ENCODE measurements around the gene TEPSIN. TPM values are rescaled to one million over a fixed set of nuclear protein-coding genes. Genes with fewer than 3 reads are reported as not detected.

The TEPSIN gene
- total RNA-seq, 6 donors from 2014 or later, result 33.1 to 141 (median 49.7) TPM

DNA sequence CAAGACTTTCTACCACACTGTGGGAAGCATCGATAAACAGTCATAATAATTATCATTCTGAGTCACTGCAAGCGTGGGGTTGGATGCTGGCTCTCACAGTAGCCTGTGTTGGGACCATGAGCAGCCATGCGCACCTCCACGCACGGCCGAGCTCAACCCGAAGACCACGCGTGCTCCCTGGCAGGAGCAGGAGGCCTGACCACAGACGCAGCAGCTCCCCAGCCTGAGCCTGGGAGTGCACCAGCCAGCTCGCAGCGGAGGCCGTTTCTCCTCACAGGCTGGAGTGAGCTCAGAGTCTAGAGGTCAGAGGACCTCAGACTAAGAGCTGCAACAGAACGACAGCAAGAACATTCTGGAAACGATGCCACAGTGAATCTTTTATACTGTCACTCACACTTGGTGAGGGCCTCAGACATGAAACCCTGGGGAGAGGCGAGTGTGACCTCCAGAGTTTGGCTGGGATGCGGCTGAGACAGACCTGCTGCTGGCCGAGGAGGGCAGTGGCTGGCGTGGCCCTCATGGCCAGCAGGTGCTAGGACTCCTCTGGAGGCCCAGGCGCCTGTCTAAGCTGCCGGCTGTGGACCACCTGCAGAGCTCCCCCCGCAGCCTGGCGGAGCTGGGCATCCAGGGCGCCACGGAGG, 6.3 kb upstream of the TEPSIN start:
- WGBS, 2 donors, result 86 to 88% methylated on average over 4 to 25 of the region's 25 CpGs
- Histone ChIP-seq H3K27me3 (no peaks in the 10 kb centered on the region), H3K4me3 (no peak overlapping the region), H3K36me3 (peaks cover 0 to 23% (median 9%) of the 10 kb centered on the region in 4 donors), H3K4me1 (peaks cover 2 to 19% (median 5%) of the 10 kb centered on the region in 4 donors), H3K9me3 (no peaks in the 10 kb centered on the region), H3K27ac (no peak overlapping the region)
- DNase-seq, result peak in 1 of 2 donors; percentile 67
- TF ChIP-seq, protein P1, sequence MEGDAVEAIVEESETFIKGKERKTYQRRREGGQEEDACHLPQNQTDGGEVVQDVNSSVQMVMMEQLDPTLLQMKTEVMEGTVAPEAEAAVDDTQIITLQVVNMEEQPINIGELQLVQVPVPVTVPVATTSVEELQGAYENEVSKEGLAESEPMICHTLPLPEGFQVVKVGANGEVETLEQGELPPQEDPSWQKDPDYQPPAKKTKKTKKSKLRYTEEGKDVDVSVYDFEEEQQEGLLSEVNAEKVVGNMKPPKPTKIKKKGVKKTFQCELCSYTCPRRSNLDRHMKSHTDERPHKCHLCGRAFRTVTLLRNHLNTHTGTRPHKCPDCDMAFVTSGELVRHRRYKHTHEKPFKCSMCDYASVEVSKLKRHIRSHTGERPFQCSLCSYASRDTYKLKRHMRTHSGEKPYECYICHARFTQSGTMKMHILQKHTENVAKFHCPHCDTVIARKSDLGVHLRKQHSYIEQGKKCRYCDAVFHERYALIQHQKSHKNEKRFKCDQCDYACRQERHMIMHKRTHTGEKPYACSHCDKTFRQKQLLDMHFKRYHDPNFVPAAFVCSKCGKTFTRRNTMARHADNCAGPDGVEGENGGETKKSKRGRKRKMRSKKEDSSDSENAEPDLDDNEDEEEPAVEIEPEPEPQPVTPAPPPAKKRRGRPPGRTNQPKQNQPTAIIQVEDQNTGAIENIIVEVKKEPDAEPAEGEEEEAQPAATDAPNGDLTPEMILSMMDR (IDR thresholded peaks at IDR 0.05), result no peak
- TF ChIP-seq EP300 (IDR thresholded peaks at IDR 0.05) (no peak), POLR2AphosphoS5 (IDR thresholded peaks at IDR 0.05) (no peak), POLR2A (IDR thresholded peaks at IDR 0.05) (no peak)
- no peak for ATAC-seq (ENCODE audit: low FRiP score in 2 of 2)

DNA sequence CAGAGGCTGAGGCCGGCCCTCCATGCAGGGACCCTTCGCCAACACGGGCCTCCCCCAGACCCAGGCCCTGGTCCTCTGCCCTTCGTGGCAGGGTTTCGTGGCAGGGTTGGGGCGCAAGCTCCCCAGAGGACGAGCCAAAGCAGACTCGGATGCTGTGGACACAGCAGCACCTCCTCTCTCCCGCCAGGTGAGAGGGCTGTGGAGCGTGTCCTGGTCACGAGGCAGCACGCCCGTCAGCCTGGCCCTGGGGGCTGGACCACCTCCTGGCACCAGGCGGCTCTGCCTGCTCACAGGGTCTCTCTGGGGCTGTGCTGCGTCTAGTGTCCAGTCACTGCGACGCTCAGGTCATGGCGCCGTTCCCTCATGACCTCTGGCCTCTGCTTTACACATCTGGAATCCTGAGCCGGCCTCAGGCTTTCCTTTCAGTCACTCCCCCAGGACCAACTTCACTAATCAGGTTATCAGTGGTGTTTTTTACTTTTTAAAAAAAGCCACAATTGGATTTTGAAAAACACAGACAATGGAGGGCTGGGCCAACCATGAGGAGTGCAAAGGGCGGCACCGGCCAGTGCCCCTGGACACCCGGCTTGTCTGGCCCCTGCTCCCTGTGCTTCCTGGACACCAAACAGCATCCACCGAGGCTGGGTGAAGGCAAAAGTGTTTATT, 5.6 kb upstream of the TEPSIN start:
- no peak overlapping the region for H3K4me3 ChIP-seq
- peaks cover 8 to 25% (median 10%) of the 10 kb centered on the region in 4 donors for H3K4me1 ChIP-seq
- H3K36me3 ChIP-seq, result peaks cover 0 to 16% (median 5%) of the 10 kb centered on the region in 4 donors
- ATAC-seq (ENCODE audit: low FRiP score in 2 of 2), result no peak
- H3K27ac ChIP-seq, result no peak overlapping the region
- peak in 1 of 2 donors; percentile 72 for DNase-seq
- no peaks in the 10 kb centered on the region for H3K9me3 ChIP-seq
- H3K27me3 ChIP-seq, result no peaks in the 10 kb centered on the region
- TF ChIP-seq, protein P1 (IDR thresholded peaks at IDR 0.05), result no peak
- TF ChIP-seq EP300 (IDR thresholded peaks at IDR 0.05) (no peak), POLR2A (IDR thresholded peaks at IDR 0.05) (no peak), POLR2AphosphoS5 (IDR thresholded peaks at IDR 0.05) (no peak)
- WGBS, 2 donors, result 74 to 78% methylated on average over 18 to 24 of the region's 24 CpGs

DNA sequence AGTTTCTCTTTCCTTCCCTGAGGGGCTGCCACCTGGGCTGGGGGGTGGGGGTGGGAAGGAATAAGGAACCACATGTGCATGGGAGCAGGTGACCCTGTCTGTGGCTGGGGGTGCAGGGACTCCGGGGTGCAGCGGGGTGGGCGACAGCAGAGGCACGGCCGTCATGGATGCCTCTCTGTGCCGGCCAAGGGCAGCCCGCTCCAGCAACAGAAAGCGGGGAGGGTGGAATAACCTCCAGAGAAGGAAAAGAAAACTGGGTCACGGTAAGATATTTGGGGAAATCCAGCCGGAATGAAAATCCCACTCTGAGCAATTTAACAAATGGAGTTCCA, 4.4 kb upstream of the TEPSIN start:
- H3K36me3 ChIP-seq, result peaks cover 0 to 15% (median 4%) of the 10 kb centered on the region in 4 donors
- no peak overlapping the region for H3K4me3 ChIP-seq
- H3K27me3 ChIP-seq, result no peaks in the 10 kb centered on the region
- 87 to 88% methylated on average over 10 of the region's 10 CpGs for WGBS, 2 donors
- ATAC-seq (ENCODE audit: low FRiP score in 2 of 2) (no peak), DNase-seq (no peak)
- peaks cover 9 to 30% (median 12%) of the 10 kb centered on the region in 4 donors for H3K4me1 ChIP-seq
- H3K27ac ChIP-seq, result no peak overlapping the region
- TF ChIP-seq POLR2AphosphoS5 (IDR thresholded peaks at IDR 0.05) (no peak), EP300 (IDR thresholded peaks at IDR 0.05) (no peak), POLR2A (IDR thresholded peaks at IDR 0.05) (no peak)
- TF ChIP-seq, protein P1 (IDR thresholded peaks at IDR 0.05), result no peak
- no peaks in the 10 kb centered on the region for H3K9me3 ChIP-seq

DNA sequence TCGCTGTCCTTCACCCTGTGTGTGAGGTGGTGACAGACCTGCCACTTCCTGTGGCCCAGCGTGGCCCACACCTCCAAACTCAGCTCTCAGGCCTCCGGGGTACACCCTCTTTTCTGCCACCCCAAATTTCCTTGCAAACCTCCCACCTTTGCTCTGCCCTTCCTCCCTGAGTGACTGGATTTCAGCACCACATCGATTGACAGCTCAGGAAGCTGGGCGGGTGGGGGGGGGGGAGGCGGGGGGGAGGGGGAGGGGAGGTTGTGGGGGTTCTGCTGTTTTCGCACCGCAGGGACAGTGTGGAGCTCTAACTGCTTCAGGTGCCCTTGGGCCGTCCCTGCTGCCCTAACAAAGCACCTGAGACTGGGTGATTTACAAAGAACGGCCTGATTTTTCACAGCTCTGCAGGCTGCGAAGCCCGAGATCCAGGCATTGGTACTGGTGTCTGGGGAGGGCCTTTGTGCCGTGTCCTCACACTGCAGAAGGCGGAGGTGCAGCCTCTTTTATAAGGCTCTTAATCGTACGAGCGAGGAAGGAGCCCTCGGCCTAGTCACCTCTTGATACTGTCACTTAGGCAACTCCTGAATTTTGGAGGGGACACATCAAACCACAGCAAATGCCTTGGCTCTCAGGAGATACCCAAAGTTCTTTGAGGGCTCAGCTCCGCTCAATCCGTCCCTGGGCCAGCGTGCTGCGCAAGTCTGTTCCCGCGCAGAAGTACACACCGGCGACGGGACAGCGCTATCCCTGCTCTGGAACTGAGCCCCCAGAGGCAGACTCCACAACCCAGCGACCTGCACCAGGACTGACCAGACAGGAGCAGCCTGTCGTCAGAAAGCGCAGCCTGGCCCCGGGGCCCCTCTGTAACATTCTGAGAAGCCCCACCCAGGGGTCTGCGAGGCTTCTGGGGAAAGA, 3.8 kb upstream of the TEPSIN start:
- H3K4me3 ChIP-seq, result no peak overlapping the region
- H3K9me3 ChIP-seq, result no peaks in the 10 kb centered on the region
- H3K36me3 ChIP-seq, result peaks cover 0 to 15% (median 4%) of the 10 kb centered on the region in 4 donors
- no peaks in the 10 kb centered on the region for H3K27me3 ChIP-seq
- 73 to 78% methylated on average over 27 to 33 of the region's 33 CpGs for WGBS, 2 donors
- H3K27ac ChIP-seq, result no peak overlapping the region
- ATAC-seq (ENCODE audit: low FRiP score in 2 of 2), result no peak
- no peak for TF ChIP-seq EP300 (IDR thresholded peaks at IDR 0.05)
- TF ChIP-seq POLR2AphosphoS5 (IDR thresholded peaks at IDR 0.05), result no peak
- TF ChIP-seq, protein P1 (IDR thresholded peaks at IDR 0.05), result no peak
- no peak for TF ChIP-seq POLR2A (IDR thresholded peaks at IDR 0.05)
- DNase-seq, result peak in 1 of 2 donors; percentile 62
- peaks cover 15 to 36% (median 18%) of the 10 kb centered on the region in 4 donors for H3K4me1 ChIP-seq

Measured in upper lobe of left lung (tissue), 6 donors.